Neuron (in vitro differentiated cells): ENCODE results near the gene TBX21.

Experiments used
- H2AFZ ChIP-seq: one replicate; pipeline ENCODE4 v1.6.1; 2013; ENCODE audit warnings: low read depth, mild to moderate bottlenecking, inconsistent platforms, low read length, moderate library complexity
- H3K27me3 ChIP-seq: one replicate; pipeline ENCODE4 v1.6.1; 2013; ENCODE audit warnings: low read length; ENCODE audit not compliant: insufficient read depth
- H3K36me3 ChIP-seq: one replicate; pipeline ENCODE4 v1.6.1; 2013; ENCODE audit warnings: low read length; ENCODE audit not compliant: insufficient read depth
- H3K4me1 ChIP-seq: one replicate; pipeline ENCODE4 v1.6.1; 2013; ENCODE audit warnings: low read length; ENCODE audit not compliant: insufficient read depth
- H3K4me3 ChIP-seq: 2 replicates; pipeline ENCODE4 v1.5.1; 2013; ENCODE audit warnings: mild to moderate bottlenecking, low read length, moderate library complexity
- H3K9me3 ChIP-seq: one replicate; pipeline ENCODE4 v1.6.1; 2013; ENCODE audit warnings: low read length

Gene TBX21

GRCh38 chr17:47703191-47703591 is 29.8 kb upstream of the TBX21 start:
- H2AFZ ChIP-seq, result no peak overlapping the region
- no peaks in the 10 kb centered on the region for H3K4me1 ChIP-seq
- H3K4me3 ChIP-seq, result no peak overlapping the region
- H3K27me3 ChIP-seq, result no peaks in the 10 kb centered on the region
- no peaks in the 10 kb centered on the region for H3K9me3 ChIP-seq
- peaks cover 10% of the 10 kb centered on the region for H3K36me3 ChIP-seq

- no peaks in the 10 kb centered on the region for H3K4me1 ChIP-seq
- no peak overlapping the region for H3K4me3 ChIP-seq
- H2AFZ ChIP-seq, result no peak overlapping the region
Measured at GRCh38 chr17:47703671-47704070, 29.4 kb upstream of the TBX21 start.

GRCh38 chr17:47704116-47704515 is 28.9 kb upstream of the TBX21 start:
- no peaks in the 10 kb centered on the region for H3K27me3 ChIP-seq
- no peak overlapping the region for H3K4me3 ChIP-seq
- peaks cover 10% of the 10 kb centered on the region for H3K36me3 ChIP-seq
- no peaks in the 10 kb centered on the region for H3K4me1 ChIP-seq
- no peak overlapping the region for H2AFZ ChIP-seq
- H3K9me3 ChIP-seq, result no peaks in the 10 kb centered on the region

More at GRCh38 chr17:47703671-47704070, 29.4 kb upstream of the TBX21 start:
- no peaks in the 10 kb centered on the region for H3K27me3 ChIP-seq
- peaks cover 10% of the 10 kb centered on the region for H3K36me3 ChIP-seq
- H3K9me3 ChIP-seq, result no peaks in the 10 kb centered on the region

GRCh38 chr17:47704736-47705135 is 28.3 kb upstream of the TBX21 start:
- no peaks in the 10 kb centered on the region for H3K27me3 ChIP-seq
- H3K36me3 ChIP-seq, result peaks cover 11% of the 10 kb centered on the region
- no peak overlapping the region for H3K4me3 ChIP-seq
- no peaks in the 10 kb centered on the region for H3K4me1 ChIP-seq
- H2AFZ ChIP-seq, result no peak overlapping the region
- no peaks in the 10 kb centered on the region for H3K9me3 ChIP-seq

- Histone ChIP-seq H3K27me3 (no peaks in the 10 kb centered on the region), H3K36me3 (peaks cover 7% of the 10 kb centered on the region), H3K4me3 (no peak overlapping the region), H3K4me1 (no peaks in the 10 kb centered on the region), H2AFZ (no peak overlapping the region), H3K9me3 (no peaks in the 10 kb centered on the region)
Measured at GRCh38 chr17:47705536-47706530, 27.2 kb upstream of the TBX21 start.

GRCh38 chr17:47707056-47707804 is 25.8 kb upstream of the TBX21 start:
- H2AFZ ChIP-seq, result no peak overlapping the region
- no peaks in the 10 kb centered on the region for H3K9me3 ChIP-seq
- no peak overlapping the region for H3K4me3 ChIP-seq
- peaks cover 3% of the 10 kb centered on the region for H3K36me3 ChIP-seq
- H3K27me3 ChIP-seq, result no peaks in the 10 kb centered on the region
- H3K4me1 ChIP-seq, result no peaks in the 10 kb centered on the region

- Histone ChIP-seq H3K27me3 (no peaks in the 10 kb centered on the region), H3K36me3 (peaks cover 3% of the 10 kb centered on the region), H3K9me3 (no peaks in the 10 kb centered on the region), H3K4me1 (no peaks in the 10 kb centered on the region), H3K4me3 (no peak overlapping the region), H2AFZ (no peak overlapping the region)
Measured at GRCh38 chr17:47707884-47708283, 25.2 kb upstream of the TBX21 start.

GRCh38 chr17:47708312-47708863 is 24.6 kb upstream of the TBX21 start:
- no peaks in the 10 kb centered on the region for H3K27me3 ChIP-seq
- no peaks in the 10 kb centered on the region for H3K4me1 ChIP-seq
- H3K9me3 ChIP-seq, result no peaks in the 10 kb centered on the region
- H2AFZ ChIP-seq, result no peak overlapping the region
- H3K36me3 ChIP-seq, result peaks cover 3% of the 10 kb centered on the region
- H3K4me3 ChIP-seq, result no peak overlapping the region

- H2AFZ ChIP-seq, result no peak overlapping the region
- H3K36me3 ChIP-seq, result peaks cover 3% of the 10 kb centered on the region
- H3K9me3 ChIP-seq, result no peaks in the 10 kb centered on the region
- no peaks in the 10 kb centered on the region for H3K4me1 ChIP-seq
- no peak overlapping the region for H3K4me3 ChIP-seq
- no peaks in the 10 kb centered on the region for H3K27me3 ChIP-seq
Measured at GRCh38 chr17:47708864-47709541, 24.0 kb upstream of the TBX21 start.

GRCh38 chr17:47709594-47709993 is 23.4 kb upstream of the TBX21 start:
- Histone ChIP-seq H3K4me3 (no peak overlapping the region), H3K9me3 (no peaks in the 10 kb centered on the region), H2AFZ (no peak overlapping the region), H3K27me3 (peaks cover 4% of the 10 kb centered on the region), H3K4me1 (no peaks in the 10 kb centered on the region), H3K36me3 (peaks cover 3% of the 10 kb centered on the region)

- Histone ChIP-seq H3K4me3 (no peak overlapping the region), H3K27me3 (peaks cover 10% of the 10 kb centered on the region), H3K9me3 (no peaks in the 10 kb centered on the region), H3K36me3 (peaks cover 3% of the 10 kb centered on the region), H3K4me1 (no peaks in the 10 kb centered on the region), H2AFZ (no peak overlapping the region)
Measured at GRCh38 chr17:47711366-47712099, 21.5 kb upstream of the TBX21 start.

GRCh38 chr17:47712330-47713023 is 20.6 kb upstream of the TBX21 start:
- Histone ChIP-seq H3K4me3 (no peak overlapping the region), H3K27me3 (peaks cover 10% of the 10 kb centered on the region), H2AFZ (no peak overlapping the region), H3K36me3 (peaks cover 3% of the 10 kb centered on the region), H3K4me1 (no peaks in the 10 kb centered on the region), H3K9me3 (no peaks in the 10 kb centered on the region)
